NB4 (cell line): ENCODE results near the gene GNAI2.

Experiments
- DNase-seq: peaks from one replicate; pipeline ENCODE4 v3.0.0; 2010; ENCODE audit warnings: low read depth
- H3K4me3 ChIP-seq: one replicate; pipeline ENCODE4 v1.5.1; 2011; ENCODE audit warnings: mild to moderate bottlenecking, low read depth, low read length, moderate library complexity
- MYC ChIP-seq: IDR thresholded peaks from 2 replicates; pipeline ENCODE4 v1.6.1; 2011; ENCODE audit warnings: low read depth, low read length
- POLR2A ChIP-seq: IDR thresholded peaks from 2 replicates; pipeline ENCODE4 v1.6.1; 2011; ENCODE audit warnings: mild to moderate bottlenecking; ENCODE audit not compliant: insufficient read length; ENCODE audit errors: extremely low read depth
- TF ChIP-seq, protein P1 (sequence below): IDR thresholded peaks from 2 replicates; pipeline ENCODE4 v1.6.1; 2011; ENCODE audit warnings: low read depth, low read length
- TF ChIP-seq, protein P2 (sequence below): IDR thresholded peaks from one replicate; pipeline ENCODE4 v1.5.1; 2012; ENCODE audit warnings: low read depth, low read length

The GNAI2 gene

DNA sequence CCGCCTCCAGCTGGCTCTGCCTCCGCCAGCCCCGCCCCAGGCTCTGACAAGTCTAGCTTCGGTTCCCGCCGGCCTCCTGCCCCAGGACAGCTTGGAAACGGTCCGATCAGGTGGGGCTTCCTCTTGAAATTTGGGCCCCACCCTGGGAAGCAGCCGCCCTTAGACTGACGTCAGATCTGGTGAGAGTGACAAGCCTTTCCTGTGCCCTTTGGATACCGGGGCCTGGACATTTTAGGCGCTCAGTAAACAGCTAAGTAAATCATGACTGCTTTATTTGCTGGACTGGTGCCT lies 63.6 kb downstream of the GNAI2 start:
- H3K4me3 ChIP-seq = peak overlapping the region; percentile 72
- no peak for DNase-seq
- TF ChIP-seq MYC (peak; percentile 62), POLR2A (no peak)
- TF ChIP-seq, protein P1, sequence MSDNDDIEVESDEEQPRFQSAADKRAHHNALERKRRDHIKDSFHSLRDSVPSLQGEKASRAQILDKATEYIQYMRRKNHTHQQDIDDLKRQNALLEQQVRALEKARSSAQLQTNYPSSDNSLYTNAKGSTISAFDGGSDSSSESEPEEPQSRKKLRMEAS = no peak
- TF ChIP-seq, protein P2, sequence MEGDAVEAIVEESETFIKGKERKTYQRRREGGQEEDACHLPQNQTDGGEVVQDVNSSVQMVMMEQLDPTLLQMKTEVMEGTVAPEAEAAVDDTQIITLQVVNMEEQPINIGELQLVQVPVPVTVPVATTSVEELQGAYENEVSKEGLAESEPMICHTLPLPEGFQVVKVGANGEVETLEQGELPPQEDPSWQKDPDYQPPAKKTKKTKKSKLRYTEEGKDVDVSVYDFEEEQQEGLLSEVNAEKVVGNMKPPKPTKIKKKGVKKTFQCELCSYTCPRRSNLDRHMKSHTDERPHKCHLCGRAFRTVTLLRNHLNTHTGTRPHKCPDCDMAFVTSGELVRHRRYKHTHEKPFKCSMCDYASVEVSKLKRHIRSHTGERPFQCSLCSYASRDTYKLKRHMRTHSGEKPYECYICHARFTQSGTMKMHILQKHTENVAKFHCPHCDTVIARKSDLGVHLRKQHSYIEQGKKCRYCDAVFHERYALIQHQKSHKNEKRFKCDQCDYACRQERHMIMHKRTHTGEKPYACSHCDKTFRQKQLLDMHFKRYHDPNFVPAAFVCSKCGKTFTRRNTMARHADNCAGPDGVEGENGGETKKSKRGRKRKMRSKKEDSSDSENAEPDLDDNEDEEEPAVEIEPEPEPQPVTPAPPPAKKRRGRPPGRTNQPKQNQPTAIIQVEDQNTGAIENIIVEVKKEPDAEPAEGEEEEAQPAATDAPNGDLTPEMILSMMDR = no peak

DNA sequence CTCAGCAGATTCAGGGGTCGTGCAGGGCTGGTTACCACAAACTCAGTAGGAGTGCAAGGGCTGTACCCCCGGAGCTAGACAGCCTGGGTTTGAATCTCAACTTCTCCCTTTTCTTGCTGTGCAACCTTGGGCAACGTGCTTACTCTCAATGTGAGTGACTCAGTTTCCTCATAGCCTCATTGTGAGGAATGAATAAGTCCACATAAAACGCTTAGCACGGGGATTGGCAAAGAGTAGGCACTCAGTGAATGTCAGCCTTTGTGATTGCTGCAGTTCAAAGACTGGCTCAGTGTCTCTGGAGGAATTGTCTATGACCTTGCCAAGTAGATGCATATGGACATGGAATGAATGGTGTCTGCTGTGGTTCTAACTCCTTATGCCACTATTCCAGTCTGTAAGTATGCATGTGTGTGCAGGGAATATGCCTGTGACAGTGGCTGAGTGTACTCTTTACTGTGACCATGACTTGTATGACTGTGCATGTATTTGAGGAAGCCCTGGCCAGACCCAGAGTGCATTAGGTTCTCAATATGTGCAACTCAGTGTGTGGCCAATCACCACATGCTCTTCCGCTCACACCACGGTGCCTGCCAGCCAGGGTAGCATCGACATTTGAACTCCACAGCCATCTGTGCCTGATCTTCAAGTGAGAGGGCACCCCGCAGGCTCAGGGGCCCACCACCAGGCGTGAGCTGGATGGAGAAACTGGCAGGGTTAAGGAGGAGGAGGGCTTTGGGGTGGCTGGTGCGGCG lies 64.1 kb downstream of the GNAI2 start:
- DNase-seq = peak; percentile 79
- TF ChIP-seq, protein P1 = peak; percentile 93
- TF ChIP-seq POLR2A (peak; percentile 28), MYC (peak; percentile 84)
- TF ChIP-seq, protein P2 = no peak
- H3K4me3 ChIP-seq = peak overlapping the region; percentile 72

DNA sequence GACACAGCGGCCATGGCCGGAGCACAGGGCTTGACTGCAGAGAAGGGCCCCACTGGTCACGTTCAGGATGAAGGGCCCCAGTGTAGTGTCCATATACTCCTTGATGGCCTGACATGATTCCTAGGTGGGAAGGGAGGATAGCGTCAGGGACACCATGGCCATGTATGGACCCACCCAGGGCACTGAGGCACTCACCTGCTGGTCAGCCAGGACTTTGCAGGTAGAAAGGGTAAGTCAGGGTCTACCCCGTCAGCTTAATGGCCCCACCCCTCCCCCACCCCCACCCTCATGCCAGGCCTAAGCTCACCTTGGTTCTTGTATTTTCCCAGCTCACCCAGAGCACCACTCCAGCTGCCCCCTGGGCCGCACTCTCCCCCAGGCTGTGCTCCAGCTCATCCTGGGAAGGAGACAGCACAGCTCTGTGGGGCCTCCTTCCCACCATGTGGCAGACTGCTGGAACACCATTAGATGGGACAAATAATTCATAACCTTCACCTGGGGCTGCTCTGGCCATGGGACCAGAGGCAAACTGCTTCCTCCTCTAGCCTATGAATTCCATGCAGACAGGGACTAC lies 64.8 kb downstream of the GNAI2 start:
- no peak overlapping the region for H3K4me3 ChIP-seq
- DNase-seq = no peak
- TF ChIP-seq MYC = no peak
- TF ChIP-seq POLR2A = no peak
- TF ChIP-seq, protein P2 = no peak
- TF ChIP-seq, protein P1 = no peak

DNA sequence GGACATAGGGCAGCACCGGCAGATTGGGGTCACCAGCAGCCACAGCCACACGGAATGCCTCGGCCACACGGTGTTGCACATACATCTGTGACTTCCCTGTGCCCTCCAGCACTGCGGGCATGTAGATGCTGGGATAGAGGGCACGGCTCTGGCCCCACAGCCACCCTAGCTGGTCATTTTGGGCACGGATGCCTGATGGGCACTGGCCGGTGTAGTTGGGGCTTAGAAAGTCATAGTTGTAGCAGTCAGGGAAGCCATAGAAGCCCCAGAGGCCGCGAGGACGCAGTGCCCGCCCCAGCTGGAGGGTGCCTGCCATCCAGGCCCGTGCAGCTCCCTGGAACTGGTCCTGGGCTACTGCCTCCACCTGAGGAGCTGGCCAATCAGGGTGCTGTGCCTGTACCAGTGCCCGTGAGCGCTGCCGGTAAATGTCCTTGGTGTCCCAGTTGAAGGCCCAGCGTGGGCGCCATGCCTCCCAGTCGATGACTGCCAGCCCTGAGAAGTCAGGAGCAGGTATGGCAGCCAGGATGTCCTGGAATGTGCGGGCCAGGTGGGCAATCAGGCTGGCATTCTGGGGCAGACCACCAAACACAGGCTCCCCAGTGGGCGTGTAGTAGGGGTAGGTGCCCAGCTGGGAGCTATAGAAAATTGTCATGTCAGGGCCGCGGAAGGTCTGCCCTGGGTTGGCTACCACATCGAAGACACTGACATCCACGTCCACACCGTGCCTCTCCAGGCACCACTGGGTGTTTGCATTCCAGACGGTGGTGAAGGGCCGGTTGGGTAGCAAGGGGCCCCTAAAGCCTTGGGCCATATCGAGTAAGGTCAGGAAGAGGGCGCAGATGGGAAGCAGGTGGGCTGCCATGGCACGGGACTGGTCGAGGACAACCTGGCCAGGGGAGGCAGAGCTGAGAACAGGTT lies 66.3 kb downstream of the GNAI2 start:
- no peak overlapping the region for H3K4me3 ChIP-seq

More for the DNA sequence above, 66.3 kb downstream of the GNAI2 start:
- TF ChIP-seq MYC (no peak), POLR2A (no peak)
- TF ChIP-seq, protein P1 = no peak
- TF ChIP-seq, protein P2 = no peak
- no peak for DNase-seq
